GM19043 (cell line): ENCODE measurements around the gene ZFR.
A peak's percentile ranks its signal among the peaks of the same experiment; 100 is the strongest.
"Not testable (repeated sequence)": the region's sequence is repeated elsewhere in the genome, so short reads cannot be mapped to it uniquely, and the experiment has no call there.

ENCODE experiments used
- ATAC-seq: cut with Tn5 transposase; IDR thresholded peaks from one replicate; pipeline ENCODE4 v1.9.1; 2021; ENCODE audit warnings: low read depth; ENCODE audit not compliant: unreplicated experiment

Gene ZFR

DNA sequence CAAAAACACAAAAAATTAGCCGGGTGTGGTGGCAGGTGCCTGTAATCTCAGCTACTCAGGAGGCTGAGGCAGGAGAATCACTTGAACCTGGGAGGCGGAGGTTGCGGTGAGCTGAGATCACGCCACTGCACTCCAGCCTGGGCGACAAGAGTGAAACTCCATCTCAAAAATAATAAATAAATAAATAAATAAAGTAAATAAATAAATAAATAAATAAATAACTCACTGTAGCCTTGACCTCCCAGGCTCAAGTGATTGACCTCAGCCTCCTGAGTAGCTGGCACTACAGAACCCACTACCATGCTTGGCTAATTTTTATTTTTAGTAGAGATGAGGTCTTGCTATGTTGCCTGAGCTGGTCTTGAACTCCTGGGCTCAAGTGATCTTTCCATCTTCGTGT, 77.3 kb downstream of the ZFR start:
- ATAC-seq = not testable (repeated sequence)

DNA sequence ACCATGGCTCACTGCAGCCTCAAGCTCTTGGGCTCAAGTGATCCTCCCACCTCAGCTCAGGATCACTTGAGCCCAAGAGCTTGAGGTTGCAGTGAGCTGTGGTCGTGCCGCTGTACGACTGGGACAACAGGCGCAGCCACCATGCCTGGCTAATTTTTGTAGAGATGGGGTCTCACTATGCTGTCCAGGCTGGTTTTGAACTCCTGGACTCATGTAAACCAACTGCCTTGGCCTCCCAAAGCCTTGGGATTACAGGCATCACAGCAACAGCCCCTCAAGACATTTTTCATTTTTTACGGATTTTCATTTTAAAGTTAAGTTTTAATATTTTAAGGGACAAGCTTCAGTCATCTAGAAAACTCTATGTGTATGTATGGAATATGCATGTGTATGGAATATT, 78.9 kb downstream of the ZFR start:
- no peak for ATAC-seq

DNA sequence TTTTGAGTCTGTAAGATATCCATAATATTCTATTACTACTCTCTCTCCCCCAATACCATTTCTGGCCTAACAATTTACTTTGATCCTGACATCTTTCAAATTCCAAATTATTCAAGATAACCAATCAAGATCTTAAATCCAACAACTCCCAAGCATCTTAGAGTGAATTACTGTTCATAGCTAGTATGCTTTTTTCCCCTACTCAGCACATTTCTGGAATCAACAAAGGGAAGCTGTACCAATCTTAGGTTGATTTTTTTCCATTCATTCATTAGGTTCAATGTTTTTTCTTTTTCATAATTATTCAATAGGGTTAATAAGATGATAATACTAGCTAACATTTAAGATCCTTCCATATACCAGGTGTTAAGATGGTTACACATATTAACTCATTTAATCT, 81.5 kb downstream of the ZFR start:
- no peak for ATAC-seq

DNA sequence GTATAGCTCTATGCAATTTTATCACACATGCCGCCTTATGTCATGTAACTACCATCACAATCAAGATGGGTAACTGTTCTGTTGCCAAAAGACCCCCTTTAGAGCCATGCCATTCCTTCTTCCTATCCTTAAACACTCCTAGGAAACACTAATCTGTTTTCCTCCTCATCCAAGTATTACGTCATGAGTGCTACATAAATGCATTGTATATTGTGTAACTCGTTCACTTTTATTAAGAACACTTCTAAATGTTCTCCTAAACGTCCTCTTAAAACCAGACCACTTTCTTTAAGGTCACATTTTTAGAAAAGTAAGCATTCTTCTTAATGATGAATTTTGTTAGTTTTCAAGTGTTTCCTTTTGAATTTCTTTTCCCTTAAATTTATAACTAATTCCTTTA, 82.0 kb downstream of the ZFR start:
- no peak for ATAC-seq

DNA sequence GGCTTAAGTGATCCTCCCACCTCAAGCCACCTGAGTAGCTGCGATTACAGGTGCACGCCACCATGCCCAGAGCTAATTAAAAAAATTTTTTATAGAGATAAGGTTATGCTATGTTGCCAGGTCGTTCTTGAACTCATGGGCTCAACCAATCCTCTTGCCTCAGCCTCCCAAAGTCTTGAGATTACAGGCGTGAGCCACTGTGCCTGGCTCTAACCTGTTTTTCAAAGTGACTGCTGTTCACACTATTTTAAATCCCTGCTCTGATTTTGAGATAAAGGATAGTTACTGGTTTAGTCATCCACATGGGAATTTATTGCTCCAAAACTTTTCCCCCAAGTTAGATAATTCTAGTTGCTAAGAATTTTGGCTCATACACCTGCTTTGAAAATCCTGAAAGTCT, 83.6 kb downstream of the ZFR start:
- no peak for ATAC-seq

DNA sequence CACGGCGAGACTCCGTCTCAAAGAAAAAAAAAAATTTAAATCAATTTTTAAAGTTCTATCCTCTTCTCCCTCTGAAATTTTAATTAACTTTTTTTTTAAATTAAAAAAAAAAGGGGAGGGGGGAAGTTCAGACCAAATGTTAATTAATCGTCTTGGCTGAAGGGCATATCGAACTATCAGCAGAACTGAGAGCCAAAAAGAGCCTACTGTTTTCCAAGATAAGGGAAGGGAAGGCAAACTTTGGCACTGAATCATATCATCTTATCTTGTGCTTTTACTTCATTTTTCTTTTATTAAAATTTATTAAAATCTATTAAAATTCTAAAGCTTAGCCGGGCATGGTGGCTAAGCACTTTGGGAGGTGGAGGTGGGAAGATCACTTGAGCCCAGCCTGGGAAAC, 85.9 kb downstream of the ZFR start:
- no peak for ATAC-seq

DNA sequence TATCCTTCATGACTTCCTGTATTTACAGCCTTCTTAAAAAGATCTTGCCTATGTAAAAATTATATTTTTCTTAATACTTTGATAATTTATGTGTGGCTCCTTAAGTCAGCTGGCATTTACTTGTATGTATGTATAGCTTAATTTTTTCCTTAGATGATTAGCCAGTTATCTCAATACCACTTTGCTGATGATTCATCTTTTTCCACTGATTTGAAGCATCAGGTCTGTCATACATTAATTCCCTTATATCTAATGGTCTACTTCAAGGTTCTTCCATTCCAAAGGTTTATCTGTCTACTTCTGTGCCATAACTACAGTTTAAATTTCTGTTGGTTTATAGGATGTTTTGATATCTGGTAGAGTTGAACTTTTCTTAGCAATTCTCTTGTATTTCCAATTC, 86.9 kb downstream of the ZFR start:
- no peak for ATAC-seq

DNA sequence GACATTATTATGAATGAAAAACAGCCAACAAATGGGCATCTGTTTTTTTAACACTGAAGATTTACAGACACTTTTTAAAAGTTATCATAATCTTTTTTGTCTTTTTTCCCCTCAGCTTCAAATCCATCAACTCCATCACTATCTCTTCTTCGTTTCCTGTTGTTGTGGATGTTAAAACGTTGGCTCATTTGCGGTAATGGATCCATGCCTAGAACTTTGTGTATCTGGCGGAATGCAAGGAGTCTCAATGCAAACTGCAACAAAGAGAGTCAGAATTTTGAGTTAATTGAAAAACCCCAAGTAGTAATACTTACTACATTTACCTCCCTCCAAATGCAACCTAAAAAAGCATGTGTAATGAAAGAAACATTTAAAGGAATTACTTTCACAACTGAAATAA, 88.9 kb downstream of the ZFR start:
- no peak for ATAC-seq

DNA sequence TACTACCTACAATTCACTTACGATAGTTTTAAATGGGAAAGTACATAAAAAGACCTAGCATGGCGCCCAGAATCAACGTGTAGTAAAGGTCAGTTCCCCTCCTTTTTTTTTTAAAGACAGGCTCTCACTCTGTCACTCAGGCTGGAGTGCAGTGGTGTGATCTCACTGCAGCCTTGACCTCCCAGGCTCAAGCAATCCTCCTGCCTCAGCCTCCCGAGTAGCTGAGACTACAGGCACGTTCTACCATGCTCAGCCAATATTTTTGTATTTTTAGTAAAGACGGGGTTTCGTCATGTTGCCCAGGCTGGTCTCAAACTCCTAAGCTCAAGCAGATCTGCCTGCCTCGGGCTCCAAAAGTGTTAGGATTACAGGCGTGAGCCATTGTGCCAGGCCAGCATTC, 91.1 kb downstream of the ZFR start:
- no peak for ATAC-seq

DNA sequence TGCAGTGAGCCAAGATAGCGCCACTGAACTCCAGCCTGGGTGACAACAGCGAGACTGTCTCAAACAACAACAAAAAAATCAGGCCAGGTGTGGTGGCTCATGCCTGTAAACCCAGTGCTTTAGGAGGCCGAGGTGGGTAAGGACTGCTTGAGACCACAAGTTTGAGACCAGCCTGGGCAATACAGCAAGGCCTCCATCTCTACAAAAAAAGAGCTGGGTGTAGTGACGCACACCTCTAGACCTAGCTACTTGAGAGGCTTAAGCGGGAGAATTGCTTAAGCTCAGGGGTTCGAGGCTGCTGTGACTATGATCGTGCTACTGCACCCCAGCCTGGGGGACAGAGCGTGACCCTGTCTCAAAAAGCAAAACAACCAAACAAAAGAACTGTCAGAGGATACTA, 91.9 kb downstream of the ZFR start:
- ATAC-seq = no peak

DNA sequence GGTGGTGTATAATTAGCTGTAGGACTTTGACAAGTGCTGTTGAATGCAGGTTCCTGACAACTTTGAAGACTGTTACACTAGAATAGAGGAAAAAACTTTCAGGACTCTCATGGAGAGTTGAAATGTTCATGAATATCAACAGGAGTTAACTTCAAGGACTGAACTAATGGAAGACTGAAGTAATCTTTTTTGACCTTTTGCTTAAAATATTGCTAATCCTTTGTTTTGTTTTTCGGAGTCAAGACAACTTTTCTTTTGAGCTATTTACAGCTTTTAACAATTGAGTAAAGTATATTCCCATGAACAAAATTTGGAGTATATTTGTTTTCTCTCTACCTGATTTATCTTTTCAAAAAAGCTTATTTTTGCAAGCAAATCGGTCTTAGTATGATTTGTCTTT, 97.7 kb downstream of the ZFR start:
- ATAC-seq = no peak

DNA sequence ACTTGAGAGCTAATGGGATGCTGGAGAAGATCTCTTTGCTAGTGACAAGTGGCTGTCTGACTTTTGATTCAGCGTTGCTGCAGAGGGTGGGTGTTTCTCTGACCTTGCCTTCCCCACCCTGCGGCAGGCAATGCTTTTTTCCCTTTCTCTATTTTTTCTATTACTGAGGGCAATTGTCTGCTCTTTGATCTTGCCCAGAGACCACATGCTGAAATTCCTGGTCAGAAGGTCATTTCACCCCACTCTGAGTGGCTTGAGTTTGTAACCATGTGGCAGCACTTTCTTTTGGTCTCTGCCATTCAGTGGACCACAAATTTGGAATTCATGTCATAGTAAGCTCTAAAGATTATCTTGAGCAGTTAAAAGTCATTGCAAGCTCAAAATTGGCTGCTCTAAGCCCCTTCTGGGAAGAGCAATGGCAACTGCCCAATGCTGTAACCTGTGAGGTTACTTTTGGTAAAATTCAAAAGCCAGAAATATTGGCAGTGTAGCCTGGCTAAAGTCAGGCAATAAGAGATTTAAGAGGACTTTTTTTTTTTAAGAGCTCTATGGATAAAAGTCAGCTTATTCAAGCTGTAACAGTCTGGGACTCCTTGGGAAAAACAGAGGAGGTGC, 101.4 kb downstream of the ZFR start:
- ATAC-seq = no peak

DNA sequence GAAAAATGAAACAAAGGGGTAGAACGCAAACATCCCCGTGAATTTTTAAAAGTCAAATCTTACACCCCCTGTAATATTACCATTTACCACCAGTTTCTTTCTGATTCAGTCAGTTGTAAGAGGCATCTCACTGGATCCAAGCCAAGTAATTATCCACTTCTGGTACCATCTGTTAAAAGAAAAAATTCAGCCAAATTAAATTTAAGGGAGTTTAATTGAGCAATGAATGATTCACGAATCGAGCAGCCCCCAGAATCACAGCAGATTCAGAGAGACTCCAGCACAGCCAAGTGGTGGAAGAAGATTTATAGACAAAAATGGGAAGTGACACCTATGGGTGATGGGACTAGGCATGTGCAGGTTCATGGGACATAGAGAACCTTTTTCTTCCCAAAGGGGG, 101.9 kb downstream of the ZFR start:
- no peak for ATAC-seq

DNA sequence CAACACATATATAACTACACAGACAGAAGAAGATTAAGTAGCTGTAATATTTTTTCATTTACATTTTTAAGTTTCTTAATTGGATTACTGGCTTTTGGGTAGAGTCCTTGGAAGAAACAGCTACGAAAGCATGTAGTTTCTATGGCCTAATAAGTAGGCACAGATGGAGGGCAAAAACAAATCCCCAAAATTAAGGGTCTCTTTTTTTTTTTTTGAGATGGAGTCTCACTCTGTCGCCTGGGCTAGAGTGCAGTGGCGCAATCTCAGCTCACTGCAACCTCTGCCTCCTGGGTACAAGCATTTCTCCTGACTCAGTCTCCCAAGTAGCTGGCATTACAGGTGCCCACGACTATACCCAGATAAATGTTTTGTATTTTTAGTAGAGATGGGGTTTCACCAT, 104.7 kb downstream of the ZFR start:
- ATAC-seq = no peak

DNA sequence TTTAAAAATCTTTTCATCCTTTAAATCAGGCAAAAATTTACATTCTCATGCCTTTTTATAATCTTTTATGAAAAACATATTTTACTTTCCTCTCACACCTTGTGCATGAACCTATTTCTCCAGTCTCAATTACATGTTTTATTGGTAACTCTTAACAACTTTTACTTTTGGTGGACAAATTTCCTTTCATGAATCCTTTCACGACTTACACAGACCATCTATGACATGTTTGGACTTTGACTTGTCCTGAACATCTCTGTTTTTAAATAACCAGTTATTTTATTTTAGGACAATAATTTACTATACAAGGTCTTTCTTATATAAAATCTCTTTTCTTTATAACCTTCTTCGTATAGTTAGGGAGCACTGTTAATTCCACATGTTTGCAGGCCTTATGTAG, 105.3 kb downstream of the ZFR start:
- ATAC-seq = no peak

DNA sequence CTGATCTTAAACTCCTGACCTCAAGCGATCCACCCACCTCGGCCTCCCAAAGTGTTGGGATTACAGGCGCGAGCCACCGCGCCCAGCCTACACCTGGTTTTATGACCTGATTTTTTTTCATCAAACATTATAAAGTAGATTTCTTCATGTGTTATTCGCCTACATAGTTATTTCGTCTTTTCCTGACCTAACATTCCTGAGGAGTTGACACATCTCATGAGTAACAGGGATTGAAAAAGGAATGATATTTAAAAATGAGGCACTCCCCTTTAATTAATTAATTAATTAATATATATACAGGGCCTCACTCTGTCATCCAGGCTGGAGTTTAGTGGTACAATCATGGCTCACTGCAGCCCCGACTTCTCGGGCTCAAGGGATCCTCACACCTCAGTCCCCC, 111.6 kb downstream of the ZFR start:
- ATAC-seq = no peak

DNA sequence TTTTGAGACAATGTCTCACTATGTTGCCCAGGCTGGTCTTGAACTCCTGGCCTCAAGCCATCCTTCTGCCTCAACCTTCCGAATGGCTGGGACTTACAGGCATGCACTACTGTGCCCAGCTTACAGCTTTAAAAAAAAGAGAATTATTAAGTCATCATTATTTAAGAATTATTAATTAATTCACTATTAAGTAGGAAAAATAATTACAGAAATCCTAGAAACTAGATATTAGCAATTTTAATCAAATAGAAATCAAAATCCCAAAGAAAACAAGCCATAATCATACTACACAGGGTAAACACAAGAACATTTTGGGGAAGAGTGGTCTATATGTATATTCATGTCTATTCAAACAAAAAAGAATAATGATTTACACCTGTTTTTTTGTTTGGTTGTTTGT, 112.2 kb downstream of the ZFR start:
- no peak for ATAC-seq

DNA sequence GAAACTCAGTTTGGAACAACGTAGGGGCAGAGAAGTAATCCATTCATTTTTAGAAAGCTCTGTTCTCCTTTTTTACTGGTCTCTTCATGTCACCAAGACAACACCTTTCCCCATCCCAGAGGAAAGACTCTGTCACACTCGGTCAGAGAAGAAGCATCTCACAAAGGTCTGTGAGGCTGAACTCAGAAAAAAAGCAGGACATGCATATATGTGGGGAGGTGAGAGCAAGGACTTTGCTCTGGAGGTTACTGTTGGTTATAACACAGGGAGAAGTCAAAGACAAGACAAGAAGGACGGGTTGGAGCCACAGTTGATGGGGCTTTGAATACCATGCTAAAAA, 112.6 kb downstream of the ZFR start:
- no peak for ATAC-seq

DNA sequence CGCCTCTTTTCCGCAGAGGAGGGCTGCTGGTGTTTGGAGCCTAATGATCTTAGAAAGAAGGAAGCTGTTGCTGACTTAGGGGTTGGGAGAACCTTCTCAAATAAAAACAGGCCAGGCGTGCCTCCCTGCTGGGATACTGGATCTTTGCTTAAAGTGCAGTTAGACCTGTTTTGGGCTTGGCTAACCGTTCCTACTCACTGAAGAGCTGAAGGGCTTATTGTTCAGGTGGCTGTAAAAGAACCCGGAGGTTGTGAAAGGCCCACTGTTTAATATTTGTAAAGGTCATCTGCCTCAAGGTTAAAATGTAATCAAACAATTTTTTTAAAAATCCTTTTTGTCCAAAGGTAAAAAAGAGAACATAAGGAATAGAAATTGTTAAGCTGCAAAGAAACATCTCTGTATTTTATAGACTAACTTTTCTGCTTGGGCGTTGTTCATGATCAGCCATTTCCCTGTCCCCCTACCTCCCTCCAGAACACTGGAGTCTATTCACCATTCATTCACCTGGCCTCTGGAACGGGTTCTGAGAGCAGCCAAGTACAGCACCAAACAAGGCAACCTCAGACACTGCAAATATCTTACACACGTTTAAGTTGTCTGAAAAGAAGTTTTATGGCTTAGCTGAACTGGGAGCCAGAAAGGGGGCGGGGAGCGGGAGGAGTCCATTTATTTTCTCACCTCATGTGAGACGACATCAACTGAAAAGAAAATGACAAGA, 113.2 kb downstream of the ZFR start:
- no peak for ATAC-seq

DNA sequence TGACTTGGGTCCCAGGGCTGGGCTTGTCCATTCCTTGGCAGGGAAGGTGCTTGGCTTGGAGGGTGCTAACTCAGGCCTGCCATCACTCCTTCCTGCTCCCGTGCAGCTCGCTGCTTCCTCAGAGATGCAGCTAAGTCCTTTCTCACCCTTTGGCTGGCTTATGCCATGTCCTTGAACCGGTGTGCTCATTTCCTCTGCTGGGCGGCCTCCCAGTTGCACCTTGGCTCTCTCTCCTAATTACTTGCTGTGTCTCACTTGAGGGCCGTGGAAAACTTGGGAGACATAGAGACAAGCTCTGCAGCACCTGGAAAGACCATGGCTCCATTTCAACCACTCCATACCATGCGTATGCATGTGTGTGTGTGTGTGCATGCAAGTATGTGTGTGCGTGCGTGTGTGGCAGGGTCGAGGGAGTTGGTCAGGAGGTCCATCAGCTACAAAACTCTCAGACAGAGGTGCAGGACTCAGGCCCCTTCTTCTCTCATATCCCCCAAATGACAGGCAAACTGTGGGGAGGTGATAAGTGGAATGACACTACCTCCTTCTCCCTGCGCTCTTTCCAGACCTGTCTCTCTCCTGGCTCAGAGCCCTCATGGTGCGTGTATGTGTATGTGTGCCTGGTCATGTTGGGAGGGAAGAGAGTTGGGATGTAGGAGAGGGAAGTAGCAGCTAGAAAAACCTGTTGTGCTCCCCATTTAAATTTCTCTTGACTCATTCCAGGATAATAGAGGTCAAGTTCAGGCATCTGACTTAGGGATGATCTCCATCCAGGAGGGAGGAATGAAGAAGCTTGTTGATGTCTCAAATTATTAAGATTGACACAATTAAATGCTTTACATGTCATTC, 114.2 kb downstream of the ZFR start:
- ATAC-seq = no peak

DNA sequence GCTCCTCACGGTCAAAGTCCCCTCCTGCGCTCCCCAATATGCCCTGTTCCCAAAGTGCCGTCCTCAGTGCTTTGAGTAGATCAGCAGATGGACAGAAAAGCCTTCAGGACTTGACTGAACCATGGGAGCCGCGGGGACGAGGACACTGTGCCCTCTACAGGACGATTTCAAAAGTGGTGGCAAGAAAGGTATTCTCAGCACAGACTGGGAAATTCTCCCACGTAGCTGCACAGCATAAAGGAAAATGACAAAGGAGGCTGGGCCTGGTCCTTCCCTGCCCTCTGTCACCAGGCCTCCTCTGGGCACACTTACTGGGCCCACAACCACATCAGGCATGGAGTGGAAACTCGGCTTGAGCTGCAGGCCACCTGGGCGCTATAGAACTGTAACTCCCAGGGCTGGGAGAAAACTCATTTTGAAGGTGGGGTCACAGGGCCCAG, 115.1 kb downstream of the ZFR start:
- ATAC-seq = peak; percentile 57

DNA sequence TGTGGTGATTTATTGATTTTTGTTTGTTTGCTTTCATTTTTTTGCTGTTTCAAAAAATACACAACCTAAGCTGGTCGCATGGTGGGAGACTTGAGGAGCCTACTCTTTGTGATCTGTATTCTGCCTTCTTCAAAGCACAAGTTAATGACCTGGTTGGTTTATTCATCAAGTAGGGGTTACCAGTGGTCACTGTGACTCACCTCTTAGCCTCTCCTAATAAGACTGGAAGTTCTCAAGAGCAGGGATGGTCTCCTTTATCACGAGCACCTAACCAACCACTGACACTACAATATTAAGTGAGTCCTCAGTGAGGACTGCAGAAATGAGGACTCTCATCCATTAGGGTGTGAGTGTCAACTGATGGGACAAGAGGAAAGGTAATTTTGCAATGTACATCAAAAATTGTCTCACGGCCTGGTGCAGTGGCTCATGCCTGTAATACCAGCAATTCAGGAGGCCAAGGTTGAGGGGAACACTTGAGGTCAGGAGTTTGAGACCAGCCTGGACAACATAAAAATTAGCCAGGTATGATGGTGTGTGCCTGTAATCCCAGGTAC, 118.2 kb downstream of the ZFR start:
- no peak for ATAC-seq
